Ishikawa (cell line): Measurements from ENCODE around the gene SLC25A33.

Experiments used
- CEBPB ChIP-seq: IDR thresholded peaks from 2 replicates; pipeline ENCODE4 v1.6.1; 2012
- EGR1 ChIP-seq: IDR thresholded peaks from 2 replicates; pipeline ENCODE4 v1.6.1; 2012
- EP300 ChIP-seq: IDR thresholded peaks from 2 replicates; pipeline ENCODE4 v1.6.1; 2012; ENCODE audit warnings: borderline replicate concordance
- MAX ChIP-seq: IDR thresholded peaks from 2 replicates; pipeline ENCODE4 v1.6.1; 2012
- RAD21 ChIP-seq: IDR thresholded peaks from 2 replicates; pipeline ENCODE4 v1.6.1; 2012; ENCODE audit warnings: low read depth
- REST ChIP-seq: IDR thresholded peaks from 2 replicates; pipeline ENCODE4 v1.6.1; 2012; ENCODE audit warnings: low read depth, mild to moderate bottlenecking
- TAF1 ChIP-seq: IDR thresholded peaks from 2 replicates; pipeline ENCODE4 v1.6.1; 2012; ENCODE audit warnings: low read depth, mild to moderate bottlenecking
- TCF12 ChIP-seq: IDR thresholded peaks from 2 replicates; pipeline ENCODE4 v1.6.1; 2012; ENCODE audit warnings: low read depth
- TEAD4 ChIP-seq: IDR thresholded peaks from 2 replicates; pipeline ENCODE4 v1.6.1; 2012
- USF1 ChIP-seq: IDR thresholded peaks from 2 replicates; pipeline ENCODE4 v1.6.1; 2012
- YY1 ChIP-seq: IDR thresholded peaks from 2 replicates; pipeline ENCODE4 v1.6.1; 2012; ENCODE audit warnings: low read depth

- no peak for TF ChIP-seq EP300
- no peak for TF ChIP-seq EGR1
- TF ChIP-seq USF1, result no peak
- no peak for TF ChIP-seq TCF12
- TF ChIP-seq REST, result no peak
- no peak for TF ChIP-seq RAD21
- no peak for TF ChIP-seq TAF1
- no peak for TF ChIP-seq MAX
- no peak for TF ChIP-seq YY1
- TF ChIP-seq CEBPB, result no peak
- no peak for TF ChIP-seq TEAD4
These were observed 74.5 kb downstream of the SLC25A33 start for GRCh38 chr1:9613625-9614299.
